Measurements from ENCODE around the gene SPAG8.

The SPAG8 gene

GRCh38 chr9:35831040-35831439, 19.0 kb upstream of the SPAG8 start:
- peaks cover 36% of the 10 kb centered on the region for H3K4me1 Mint-ChIP-seq

GRCh38 chr9:35829764-35830096, 17.7 kb upstream of the SPAG8 start:
- H3K27ac Mint-ChIP-seq = peak overlapping the region; percentile 73
- peaks cover 38% of the 10 kb centered on the region for H3K4me1 Mint-ChIP-seq
- no peaks in the 10 kb centered on the region for H3K36me3 Mint-ChIP-seq
- H3K9me3 Mint-ChIP-seq = no peaks in the 10 kb centered on the region
- no peak for DNase-seq
- H3K27me3 Mint-ChIP-seq = peaks cover 33% of the 10 kb centered on the region
- peak overlapping the region; percentile 84 for H3K4me3 Mint-ChIP-seq
- CTCF ChIA-PET = interaction anchor here (1.4 kb wide), 1 partner anchor 39 kb away, joined by 3 read pairs; no protein-coding TSS in a partner anchor

More at GRCh38 chr9:35831040-35831439, 19.0 kb upstream of the SPAG8 start:
- Mint-ChIP-seq H3K27ac (no peak overlapping the region), H3K4me3 (no peak overlapping the region), H3K27me3 (peaks cover 33% of the 10 kb centered on the region), H3K9me3 (no peaks in the 10 kb centered on the region), H3K36me3 (no peaks in the 10 kb centered on the region)
- CTCF ChIA-PET = interaction anchor here (2.0 kb wide), 1 partner anchor 41 kb away, joined by 5 read pairs; no protein-coding TSS in a partner anchor
- DNase-seq = no peak

GRCh38 chr9:35829084-35829763, 17.2 kb upstream of the SPAG8 start, which contains the start of gene TMEM8B:
TSS of gene TMEM8B (plus strand) at chr9:35829228. CDS start at chr9:35829448, 220 bp downstream.
- DNase-seq = peak; percentile 97
- H3K4me1 Mint-ChIP-seq = peaks cover 34% of the 10 kb centered on the region
- CTCF ChIA-PET = interaction anchor here (1.3 to 5.6 kb wide), 3 partner anchors 13 to 52 kb away, joined by 3 to 61 read pairs (median 3); no protein-coding TSS in a partner anchor
- peak within 1 kb of the TSS; percentile 91 for H3K4me3 Mint-ChIP-seq
- no peaks in the 10 kb centered on the region for H3K9me3 Mint-ChIP-seq
- no peaks in the 10 kb centered on the region for H3K36me3 Mint-ChIP-seq
- H3K27me3 Mint-ChIP-seq = peaks cover 33% of the 10 kb centered on the region
- H3K27ac Mint-ChIP-seq = peak within 1 kb of the TSS; percentile 78

DNA sequence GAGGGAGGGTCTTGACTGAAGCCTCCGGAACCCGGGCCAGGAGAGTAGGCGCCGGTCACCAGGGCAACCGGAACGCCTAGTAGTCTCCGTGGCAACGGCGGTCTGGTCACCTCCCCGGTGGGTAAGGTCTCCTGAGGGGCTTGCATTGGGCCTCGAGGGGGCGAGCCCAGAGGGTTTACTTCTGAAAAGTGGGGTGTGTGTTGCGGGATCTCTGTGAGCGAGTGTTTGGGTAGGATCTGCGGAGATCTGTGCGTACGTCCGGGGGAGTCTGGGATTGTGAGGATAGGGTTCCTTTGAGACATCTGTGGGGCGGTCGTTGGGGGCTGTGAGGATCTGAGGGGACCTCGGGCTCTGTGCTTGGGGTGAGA, 16.6 kb upstream of the SPAG8 start, which contains the start of gene FAM221B:
Gene FAM221B, minus strand, starts transcription at position 17 of the 368 bp plus-strand sequence. CDS start 2,571 bp downstream, outside the sequence.
- Mint-ChIP-seq H3K4me3 (peak within 1 kb of the TSS; percentile 91), H3K27ac (peak within 1 kb of the TSS; percentile 78), H3K9me3 (no peaks in the 10 kb centered on the region), H3K36me3 (no peaks in the 10 kb centered on the region), H3K27me3 (peaks cover 33% of the 10 kb centered on the region), H3K4me1 (peaks cover 34% of the 10 kb centered on the region)
- CTCF ChIA-PET = interaction anchor here (1.3 to 7.6 kb wide), 4 partner anchors 13 to 53 kb away, joined by 3 to 97 read pairs (median 32); no protein-coding TSS in a partner anchor
- DNase-seq = no peak

DNA sequence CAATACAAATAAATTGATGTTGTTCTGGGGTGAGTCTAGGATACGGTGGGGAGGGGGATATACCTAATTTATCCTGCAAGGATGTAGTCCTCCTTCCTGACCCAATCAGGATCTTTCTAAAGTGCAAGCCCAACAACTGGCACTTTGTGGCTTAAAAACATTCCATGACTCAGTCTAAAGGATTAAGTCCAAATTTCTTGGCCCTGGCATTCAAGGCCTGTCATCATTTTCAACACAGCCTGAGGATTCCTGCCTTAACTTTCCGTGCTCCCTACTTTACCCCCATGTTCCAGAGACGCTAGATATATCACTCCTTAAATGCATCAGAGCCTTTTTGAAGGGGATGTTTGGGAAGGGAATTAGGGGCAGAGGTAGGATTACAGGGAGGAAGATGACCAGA, 15.4 kb upstream of the SPAG8 start:
- peak overlapping the region; percentile 91 for H3K4me3 Mint-ChIP-seq
- DNase-seq = no peak
- peaks cover 36% of the 10 kb centered on the region for H3K27me3 Mint-ChIP-seq
- no peak overlapping the region for H3K27ac Mint-ChIP-seq
- peaks cover 30% of the 10 kb centered on the region for H3K4me1 Mint-ChIP-seq
- CTCF ChIA-PET = interaction anchor here (2.0 to 7.6 kb wide), 4 partner anchors 13 to 54 kb away, joined by 9 to 97 read pairs (median 38); partner anchors contain the start of gene HINT2
- no peaks in the 10 kb centered on the region for H3K9me3 Mint-ChIP-seq
- H3K36me3 Mint-ChIP-seq = no peaks in the 10 kb centered on the region

GRCh38 chr9:35826071-35826701, 14.1 kb upstream of the SPAG8 start:
- H3K4me3 Mint-ChIP-seq = no peak overlapping the region
- H3K36me3 Mint-ChIP-seq = no peaks in the 10 kb centered on the region
- no peak overlapping the region for H3K27ac Mint-ChIP-seq
- peaks cover 41% of the 10 kb centered on the region for H3K27me3 Mint-ChIP-seq
- CTCF ChIA-PET = interaction anchor here (0.7 to 7.6 kb wide), 32 partner anchors 10 to 715 kb away, joined by 3 to 97 read pairs (median 4); partner anchors contain the start of genes CCDC107, GBA2, HINT2 and RGP1
- peak; percentile 49 for DNase-seq
- no peaks in the 10 kb centered on the region for H3K9me3 Mint-ChIP-seq
- H3K4me1 Mint-ChIP-seq = peaks cover 30% of the 10 kb centered on the region

DNA sequence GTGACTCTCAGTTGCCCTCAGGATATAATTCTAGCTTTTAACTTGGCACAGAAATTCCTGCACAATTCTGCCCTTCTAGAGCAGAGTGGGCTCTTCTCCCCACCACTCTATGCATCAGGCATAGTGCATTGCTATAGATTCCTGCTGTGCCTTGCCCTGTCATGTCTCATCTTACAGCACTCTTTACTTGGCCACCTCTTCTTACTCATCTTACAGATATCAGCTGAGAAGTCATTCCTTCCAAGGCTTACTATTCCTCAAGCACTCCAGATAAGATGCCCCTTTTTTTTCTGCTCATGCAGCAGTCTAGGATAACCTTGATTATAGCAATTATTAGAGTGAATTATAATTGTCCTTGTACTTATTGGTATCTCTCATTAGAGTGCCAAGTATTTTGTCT, 10.9 kb upstream of the SPAG8 start:
- no peak for DNase-seq
- Mint-ChIP-seq H3K4me1 (peaks cover 12% of the 10 kb centered on the region), H3K4me3 (no peak overlapping the region), H3K27ac (no peak overlapping the region), H3K36me3 (no peaks in the 10 kb centered on the region), H3K9me3 (no peaks in the 10 kb centered on the region), H3K27me3 (peaks cover 47% of the 10 kb centered on the region)
- CTCF ChIA-PET = interaction anchor here (0.5 to 7.6 kb wide), 3 partner anchors 35 to 88 kb away, joined by 3 to 97 read pairs (median 3); no protein-coding TSS in a partner anchor

GRCh38 chr9:35820076-35820475, 8.0 kb upstream of the SPAG8 start:
- Mint-ChIP-seq H3K27me3 (peaks cover 48% of the 10 kb centered on the region), H3K4me3 (no peak overlapping the region), H3K27ac (no peak overlapping the region), H3K9me3 (peaks cover 3% of the 10 kb centered on the region), H3K36me3 (peaks cover 3% of the 10 kb centered on the region), H3K4me1 (peaks cover 6% of the 10 kb centered on the region)
- DNase-seq = no peak
- CTCF ChIA-PET = no interaction called here

DNA sequence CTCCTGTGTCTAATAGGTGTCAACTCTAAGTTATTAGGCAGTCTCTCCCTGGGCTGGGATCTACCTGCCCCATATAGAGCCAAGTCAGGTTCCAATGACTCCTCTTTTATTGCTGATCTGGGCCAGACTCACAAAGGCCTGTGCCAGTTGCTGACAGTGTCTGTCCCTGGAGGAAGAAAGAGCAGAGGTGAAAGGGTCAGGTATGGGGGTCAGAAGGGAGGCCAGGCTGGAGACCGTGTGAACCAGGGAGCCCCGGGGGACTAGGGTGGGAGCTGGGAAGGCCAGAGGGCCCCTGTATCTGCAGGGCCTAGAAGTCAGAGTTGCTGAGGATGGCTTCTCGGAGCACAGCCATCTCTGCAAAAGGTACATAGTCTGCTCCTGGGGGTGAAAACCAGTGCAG, 6.3 kb upstream of the SPAG8 start:
- H3K27ac Mint-ChIP-seq = no peak overlapping the region
- no peak overlapping the region for H3K4me3 Mint-ChIP-seq
- CTCF ChIA-PET = no interaction called here
- peaks cover 48% of the 10 kb centered on the region for H3K27me3 Mint-ChIP-seq
- peaks cover 17% of the 10 kb centered on the region for H3K4me1 Mint-ChIP-seq
- no peak for DNase-seq
- H3K9me3 Mint-ChIP-seq = peaks cover 3% of the 10 kb centered on the region
- peaks cover 7% of the 10 kb centered on the region for H3K36me3 Mint-ChIP-seq

DNA sequence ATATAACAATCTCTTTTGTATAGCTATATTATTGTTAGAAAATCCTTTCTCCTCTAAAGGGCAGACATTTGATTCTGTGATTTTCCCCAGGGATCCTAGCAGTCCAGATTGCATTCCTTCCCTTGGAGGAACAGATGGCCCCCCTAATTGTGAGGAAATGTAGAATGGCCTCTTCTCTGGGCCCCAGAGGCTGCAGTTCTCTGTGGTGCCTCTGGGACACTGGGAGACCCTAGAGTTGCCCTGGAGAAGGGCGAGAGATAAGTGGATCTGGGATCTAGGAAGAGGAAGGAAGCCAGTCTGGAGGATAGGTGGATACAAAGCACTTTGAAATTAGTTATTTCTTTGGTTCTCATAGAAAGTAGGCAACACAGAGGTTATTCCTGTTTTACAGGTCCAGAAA, 4.6 kb upstream of the SPAG8 start:
- H3K4me1 Mint-ChIP-seq = peaks cover 33% of the 10 kb centered on the region
- H3K4me3 Mint-ChIP-seq = no peak overlapping the region
- H3K36me3 Mint-ChIP-seq = peaks cover 12% of the 10 kb centered on the region
- peaks cover 44% of the 10 kb centered on the region for H3K27me3 Mint-ChIP-seq
- no peak overlapping the region for H3K27ac Mint-ChIP-seq
- CTCF ChIA-PET = no interaction called here
- H3K9me3 Mint-ChIP-seq = peaks cover 3% of the 10 kb centered on the region
- no peak for DNase-seq

- peaks cover 3% of the 10 kb centered on the region for H3K9me3 Mint-ChIP-seq
- peak; percentile 100 for DNase-seq
- H3K27me3 Mint-ChIP-seq = peaks cover 31% of the 10 kb centered on the region
- peaks cover 13% of the 10 kb centered on the region for H3K36me3 Mint-ChIP-seq
- H3K27ac Mint-ChIP-seq = peak within 1 kb of the TSS; percentile 97
- peak within 1 kb of the TSS; percentile 83 for H3K4me3 Mint-ChIP-seq
- CTCF ChIA-PET = interaction anchor here (0.8 to 1.9 kb wide), 5 partner anchors 12 to 204 kb away, joined by 3 to 14 read pairs (median 3); no protein-coding TSS in a partner anchor
- peaks cover 47% of the 10 kb centered on the region for H3K4me1 Mint-ChIP-seq
These were observed 2.9 kb upstream of the SPAG8 start, which contains the start of gene HINT2 for GRCh38 chr9:35814841-35815543. TSS of gene HINT2 (minus strand) at chr9:35815042. CDS start at chr9:35814979, 63 bp downstream.

DNA sequence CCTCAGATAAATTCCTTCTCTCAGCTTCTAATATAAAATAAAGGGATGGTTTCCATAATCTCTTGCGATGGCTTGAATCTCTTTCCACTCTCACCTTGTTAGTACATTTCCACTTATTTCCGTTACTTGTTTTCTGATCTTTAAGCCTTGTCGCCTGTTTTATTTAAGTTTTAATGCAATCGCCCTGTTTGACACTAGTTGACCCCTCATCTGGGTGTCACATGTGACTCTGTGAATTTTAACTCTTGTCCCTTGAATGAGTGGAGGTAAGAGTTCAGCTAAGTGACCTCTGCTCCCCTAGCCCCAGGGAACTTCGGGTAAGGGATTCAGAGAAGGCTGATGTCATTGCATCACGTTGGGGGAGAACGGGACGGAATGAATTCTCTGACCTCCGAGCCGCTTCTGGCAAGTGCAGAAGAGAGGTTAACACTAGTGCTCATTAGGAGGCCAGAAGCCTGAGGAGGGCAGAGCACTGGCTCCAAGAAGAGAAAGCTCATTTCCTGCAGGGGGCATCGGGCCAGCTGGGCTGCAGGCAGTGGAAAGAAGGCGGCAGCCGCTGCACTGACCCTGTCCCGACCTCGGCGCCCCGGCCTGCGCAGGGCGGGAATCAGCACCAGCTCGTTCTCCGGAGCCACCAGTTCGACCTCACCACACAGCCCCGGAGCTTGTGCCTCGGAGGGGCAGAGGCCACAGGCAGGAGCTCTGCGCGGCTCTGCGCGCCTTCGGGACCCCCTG, 2.2 kb upstream of the SPAG8 start:
- peaks cover 28% of the 10 kb centered on the region for H3K27me3 Mint-ChIP-seq
- H3K36me3 Mint-ChIP-seq = peaks cover 14% of the 10 kb centered on the region
- peaks cover 47% of the 10 kb centered on the region for H3K4me1 Mint-ChIP-seq
- H3K27ac Mint-ChIP-seq = peak overlapping the region; percentile 91
- H3K9me3 Mint-ChIP-seq = peaks cover 3% of the 10 kb centered on the region
- DNase-seq = peak; percentile 64
- peak overlapping the region; percentile 83 for H3K4me3 Mint-ChIP-seq
- CTCF ChIA-PET = interaction anchor here (0.8 to 2.7 kb wide), 8 partner anchors 12 to 203 kb away, joined by 3 to 14 read pairs (median 3); no protein-coding TSS in a partner anchor

DNA sequence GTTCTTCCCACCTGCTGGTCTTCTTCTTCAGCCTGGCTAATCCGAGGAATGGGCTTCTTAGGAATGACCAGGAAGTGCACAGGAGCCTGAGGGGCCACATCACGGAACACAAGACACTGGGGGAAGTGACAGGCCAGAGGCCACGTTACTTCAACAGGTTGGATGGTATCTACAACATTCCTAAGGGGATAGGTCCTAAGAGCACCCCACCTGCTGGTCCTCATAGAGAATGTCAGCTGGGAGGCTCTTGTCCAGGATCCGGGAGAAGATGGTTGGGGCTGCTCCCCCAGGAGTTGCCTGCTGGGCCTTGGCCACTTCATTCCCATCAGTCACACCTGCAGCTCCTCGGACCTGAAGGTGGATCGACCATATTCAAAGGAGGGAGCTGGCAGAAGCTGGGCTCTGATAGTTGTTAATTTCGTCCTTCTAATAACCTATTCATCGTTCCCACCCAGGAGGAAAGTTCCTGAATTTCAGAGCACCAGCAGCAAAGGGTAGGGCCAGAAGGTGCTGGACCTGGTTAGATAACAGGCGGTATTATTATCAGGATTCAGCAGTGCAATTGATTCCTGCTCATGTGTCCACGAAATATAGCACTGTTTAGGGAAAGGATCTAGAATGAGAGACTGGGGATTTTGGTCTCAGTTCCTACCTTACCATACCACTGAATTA, 1.5 kb upstream of the SPAG8 start:
- Mint-ChIP-seq H3K36me3 (peaks cover 16% of the 10 kb centered on the region), H3K4me3 (peak overlapping the region; percentile 83), H3K4me1 (peaks cover 47% of the 10 kb centered on the region), H3K27ac (peak overlapping the region; percentile 91), H3K9me3 (peaks cover 3% of the 10 kb centered on the region), H3K27me3 (peaks cover 25% of the 10 kb centered on the region)
- CTCF ChIA-PET = interaction anchor here (0.9 to 2.7 kb wide), 10 partner anchors 13 to 203 kb away, joined by 3 to 14 read pairs (median 4); no protein-coding TSS in a partner anchor
- no peak for DNase-seq
